GM19043 (cell line): ENCODE data around the gene RPS6KA2.

ENCODE experiments used
- ATAC-seq: cut with Tn5 transposase; IDR thresholded peaks from one replicate; pipeline ENCODE4 v1.9.1; 2021; ENCODE audit warnings: low read depth; ENCODE audit not compliant: unreplicated experiment

Gene RPS6KA2

GRCh38 chr6:166627033-166627874, at the start of gene RPS6KA2:
Gene RPS6KA2, minus strand, starts transcription at chr6:166627251. Its CDS starts 232 bp downstream, at chr6:166627019.
- peak; percentile 90 for ATAC-seq

GRCh38 chr6:166676270-166676860, 49.3 kb upstream of the RPS6KA2 start:
- ATAC-seq, result no peak

- ATAC-seq, result no peak
Measured at GRCh38 chr6:166675736-166676135, 48.7 kb upstream of the RPS6KA2 start.

- ATAC-seq, result no peak
Measured at GRCh38 chr6:166673309-166673708, 46.3 kb upstream of the RPS6KA2 start.

GRCh38 chr6:166672624-166673206, 45.7 kb upstream of the RPS6KA2 start:
- no peak for ATAC-seq

- no peak for ATAC-seq
Measured at GRCh38 chr6:166672146-166672545, 45.1 kb upstream of the RPS6KA2 start.

GRCh38 chr6:166671434-166672081, 44.5 kb upstream of the RPS6KA2 start:
- no peak for ATAC-seq

- no peak for ATAC-seq
Measured at GRCh38 chr6:166670894-166671293, 43.8 kb upstream of the RPS6KA2 start.

- no peak for ATAC-seq
Measured at GRCh38 chr6:166670013-166670412, 43.0 kb upstream of the RPS6KA2 start.

GRCh38 chr6:166667796-166668610, 41.0 kb upstream of the RPS6KA2 start:
- no peak for ATAC-seq

- no peak for ATAC-seq
Measured at GRCh38 chr6:166664135-166664534, 37.1 kb upstream of the RPS6KA2 start.

GRCh38 chr6:166663568-166663967, 36.5 kb upstream of the RPS6KA2 start:
- ATAC-seq, result no peak

GRCh38 chr6:166662690-166663089, 35.6 kb upstream of the RPS6KA2 start:
- ATAC-seq, result no peak

- no peak for ATAC-seq
Measured at GRCh38 chr6:166661327-166662085, 34.5 kb upstream of the RPS6KA2 start.

- ATAC-seq, result no peak
Measured at GRCh38 chr6:166660157-166660688, 33.2 kb upstream of the RPS6KA2 start.

- no peak for ATAC-seq
Measured at GRCh38 chr6:166659581-166659980, 32.5 kb upstream of the RPS6KA2 start.

GRCh38 chr6:166658792-166659150, 31.7 kb upstream of the RPS6KA2 start:
- no peak for ATAC-seq

- ATAC-seq, result no peak
Measured at GRCh38 chr6:166658115-166658791, 31.2 kb upstream of the RPS6KA2 start.

- ATAC-seq, result no peak
Measured at GRCh38 chr6:166657531-166657930, 30.5 kb upstream of the RPS6KA2 start.
